Measurements from ENCODE around the gene CLMP. TPM values are rescaled to one million over a fixed set of nuclear protein-coding genes. Genes with fewer than 3 reads are reported as not detected.

CLMP gene
- total RNA-seq, 1 experiment from 2014 or later, result not detected

- no peaks in the 10 kb centered on the region for H3K4me1 Mint-ChIP-seq (ENCODE audit: low read depth, unreplicated experiment)
- no peak overlapping the region for H3K4me3 Mint-ChIP-seq (ENCODE audit: low read depth, unreplicated experiment)
- no TSS peak for BruUV-seq (replicated peaks)
- TF ChIP-seq, protein P1, sequence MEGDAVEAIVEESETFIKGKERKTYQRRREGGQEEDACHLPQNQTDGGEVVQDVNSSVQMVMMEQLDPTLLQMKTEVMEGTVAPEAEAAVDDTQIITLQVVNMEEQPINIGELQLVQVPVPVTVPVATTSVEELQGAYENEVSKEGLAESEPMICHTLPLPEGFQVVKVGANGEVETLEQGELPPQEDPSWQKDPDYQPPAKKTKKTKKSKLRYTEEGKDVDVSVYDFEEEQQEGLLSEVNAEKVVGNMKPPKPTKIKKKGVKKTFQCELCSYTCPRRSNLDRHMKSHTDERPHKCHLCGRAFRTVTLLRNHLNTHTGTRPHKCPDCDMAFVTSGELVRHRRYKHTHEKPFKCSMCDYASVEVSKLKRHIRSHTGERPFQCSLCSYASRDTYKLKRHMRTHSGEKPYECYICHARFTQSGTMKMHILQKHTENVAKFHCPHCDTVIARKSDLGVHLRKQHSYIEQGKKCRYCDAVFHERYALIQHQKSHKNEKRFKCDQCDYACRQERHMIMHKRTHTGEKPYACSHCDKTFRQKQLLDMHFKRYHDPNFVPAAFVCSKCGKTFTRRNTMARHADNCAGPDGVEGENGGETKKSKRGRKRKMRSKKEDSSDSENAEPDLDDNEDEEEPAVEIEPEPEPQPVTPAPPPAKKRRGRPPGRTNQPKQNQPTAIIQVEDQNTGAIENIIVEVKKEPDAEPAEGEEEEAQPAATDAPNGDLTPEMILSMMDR (IDR thresholded peaks at IDR 0.05; ENCODE audit: unreplicated experiment), result no peak
- H3K27me3 Mint-ChIP-seq (ENCODE audit: unreplicated experiment), result peaks cover 29% of the 10 kb centered on the region
- CTCF ChIA-PET, result no interaction called here
- H3K27ac Mint-ChIP-seq (ENCODE audit: unreplicated experiment), result no peak overlapping the region
- H3K36me3 Mint-ChIP-seq (ENCODE audit: insufficient read depth, unreplicated experiment), result no peaks in the 10 kb centered on the region
- intact Hi-C loops (cut with micrococcal nuclease; ENCODE audit: unreplicated experiment), result no loop called here
- DNase-seq, result no peak
- H3K9me3 Mint-ChIP-seq (ENCODE audit: low read depth, unreplicated experiment), result no peaks in the 10 kb centered on the region
Measured at GRCh38 chr11:123231256-123231655, 36.2 kb upstream of the CLMP start.

DNA sequence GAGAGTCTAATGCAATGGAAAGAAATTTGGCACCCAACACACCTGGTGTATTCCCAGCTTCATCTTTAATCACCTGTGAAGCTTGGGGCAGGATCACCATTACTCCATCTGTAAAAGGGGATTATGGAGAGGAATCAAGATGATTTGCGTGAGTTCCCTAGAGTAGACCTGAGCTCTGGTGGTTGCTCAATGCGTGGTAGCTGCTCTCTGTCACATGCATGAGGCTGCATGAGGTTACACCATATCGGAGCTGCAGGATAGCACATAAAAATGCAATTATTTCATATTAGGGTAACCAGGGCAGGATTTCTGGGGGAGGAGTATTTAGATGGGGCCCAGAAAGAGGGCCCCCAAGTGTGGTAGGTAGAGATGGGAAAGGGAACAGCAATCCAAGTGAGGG lies 35.3 kb upstream of the CLMP start:
- TF ChIP-seq, protein P1 (IDR thresholded peaks at IDR 0.05; ENCODE audit: unreplicated experiment), result no peak
- CTCF ChIA-PET, result no interaction called here
- DNase-seq, result no peak
- H3K4me1 Mint-ChIP-seq (ENCODE audit: low read depth, unreplicated experiment), result no peaks in the 10 kb centered on the region
- H3K27ac Mint-ChIP-seq (ENCODE audit: unreplicated experiment), result no peak overlapping the region
- no peaks in the 10 kb centered on the region for H3K9me3 Mint-ChIP-seq (ENCODE audit: low read depth, unreplicated experiment)
- H3K36me3 Mint-ChIP-seq (ENCODE audit: insufficient read depth, unreplicated experiment), result no peaks in the 10 kb centered on the region
- peaks cover 36% of the 10 kb centered on the region for H3K27me3 Mint-ChIP-seq (ENCODE audit: unreplicated experiment)
- intact Hi-C loops (cut with micrococcal nuclease; ENCODE audit: unreplicated experiment), result no loop called here
- no peak overlapping the region for H3K4me3 Mint-ChIP-seq (ENCODE audit: low read depth, unreplicated experiment)
- no TSS peak for BruUV-seq (replicated peaks)

DNA sequence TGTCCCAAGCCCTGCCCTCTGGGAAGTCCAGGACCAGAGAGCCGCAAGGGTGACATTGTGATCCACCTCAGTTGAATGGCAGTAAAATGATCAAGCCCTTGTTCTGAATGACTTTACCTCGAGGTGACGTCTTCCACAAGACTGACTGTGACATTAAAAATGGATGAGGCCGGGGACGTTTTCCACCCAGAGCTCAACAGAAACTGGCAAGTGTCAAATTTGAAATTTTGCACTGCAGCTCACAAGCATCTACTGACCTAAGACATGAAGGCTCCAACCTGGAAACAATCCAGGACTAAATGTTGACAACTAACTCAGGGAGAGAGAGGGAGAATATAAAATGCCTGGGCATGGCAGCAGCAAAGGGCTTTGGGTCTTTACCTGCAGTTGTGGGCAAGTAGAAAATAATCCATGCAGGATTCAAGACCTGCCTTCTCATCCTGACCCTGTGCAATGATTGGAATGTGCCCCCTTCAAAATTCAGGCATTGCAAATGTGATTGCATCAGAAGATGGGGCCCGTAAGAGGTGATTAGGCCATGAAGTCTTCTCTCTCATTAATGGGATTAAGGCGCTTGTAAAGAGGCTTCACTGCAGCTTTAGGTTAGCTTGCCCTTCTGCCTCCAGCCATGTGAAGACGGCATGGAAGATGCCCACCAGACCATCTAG lies 33.6 kb upstream of the CLMP start:
- CTCF ChIA-PET, result no interaction called here
- BruUV-seq (replicated peaks), result no TSS peak
- Mint-ChIP-seq H3K4me3 (ENCODE audit: low read depth, unreplicated experiment) (no peak overlapping the region), H3K27ac (ENCODE audit: unreplicated experiment) (no peak overlapping the region), H3K27me3 (ENCODE audit: unreplicated experiment) (peaks cover 36% of the 10 kb centered on the region), H3K36me3 (ENCODE audit: insufficient read depth, unreplicated experiment) (no peaks in the 10 kb centered on the region), H3K9me3 (ENCODE audit: low read depth, unreplicated experiment) (no peaks in the 10 kb centered on the region), H3K4me1 (ENCODE audit: low read depth, unreplicated experiment) (no peaks in the 10 kb centered on the region)
- intact Hi-C loops (cut with micrococcal nuclease; ENCODE audit: unreplicated experiment), result no loop called here
- no peak for DNase-seq
- TF ChIP-seq, protein P1 (IDR thresholded peaks at IDR 0.05; ENCODE audit: unreplicated experiment), result no peak

DNA sequence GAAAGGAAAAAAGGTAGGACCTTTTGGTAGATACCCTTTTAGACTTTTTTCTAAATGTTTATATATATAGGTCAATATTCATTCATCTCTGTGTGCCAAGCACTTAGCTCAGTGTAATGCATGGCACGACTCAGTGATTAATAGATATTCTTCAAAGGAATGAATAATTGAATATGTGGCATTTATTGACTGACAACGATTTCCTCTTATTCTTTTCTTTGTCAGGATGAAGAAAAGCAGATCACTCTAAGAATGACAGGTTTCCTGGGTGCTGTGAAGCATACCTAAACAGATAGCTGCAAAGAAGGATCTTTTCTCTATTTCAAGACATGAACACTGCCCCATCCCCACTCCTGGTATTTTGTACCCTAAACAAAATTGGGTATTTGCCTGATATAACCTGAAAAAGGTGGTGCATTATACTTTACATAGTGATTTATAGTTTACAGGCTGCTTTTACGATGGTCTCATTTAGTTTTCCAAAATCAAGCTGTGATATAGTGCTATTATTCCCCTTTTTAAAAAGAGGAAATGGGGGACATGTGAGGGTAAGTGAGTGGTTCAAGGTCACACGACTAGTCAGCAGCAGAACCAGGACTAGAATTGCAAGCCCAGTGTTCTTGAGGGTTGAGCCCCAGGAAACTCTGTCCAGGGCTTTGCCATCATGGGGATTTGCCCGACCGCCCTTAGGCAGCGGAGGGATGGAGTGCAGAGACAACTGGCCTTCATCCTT lies 32.9 kb upstream of the CLMP start:
- H3K4me1 Mint-ChIP-seq (ENCODE audit: low read depth, unreplicated experiment), result no peaks in the 10 kb centered on the region
- H3K27ac Mint-ChIP-seq (ENCODE audit: unreplicated experiment), result no peak overlapping the region
- no peak overlapping the region for H3K4me3 Mint-ChIP-seq (ENCODE audit: low read depth, unreplicated experiment)
- no peak for DNase-seq
- TF ChIP-seq, protein P1 (IDR thresholded peaks at IDR 0.05; ENCODE audit: unreplicated experiment), result no peak
- peaks cover 36% of the 10 kb centered on the region for H3K27me3 Mint-ChIP-seq (ENCODE audit: unreplicated experiment)
- H3K36me3 Mint-ChIP-seq (ENCODE audit: insufficient read depth, unreplicated experiment), result no peaks in the 10 kb centered on the region
- no peaks in the 10 kb centered on the region for H3K9me3 Mint-ChIP-seq (ENCODE audit: low read depth, unreplicated experiment)
- intact Hi-C loops (cut with micrococcal nuclease; ENCODE audit: unreplicated experiment), result no loop called here
- no TSS peak for BruUV-seq (replicated peaks)
- CTCF ChIA-PET, result no interaction called here

Data from Calu3 (cell line).